ENCODE results near the gene FRMD1.

The FRMD1 gene

GRCh38 chr6:168067081-168067759 is 11.8 kb downstream of the FRMD1 start:
- H3K79me2 ChIP-seq (ENCODE audit: control insufficient read depth, insufficient read depth, low read length) = no peaks in the 10 kb centered on the region
- H3K27me3 ChIP-seq (ENCODE audit: insufficient read depth, low read length, poor library complexity) = no peaks in the 10 kb centered on the region
- H4K8ac ChIP-seq (ENCODE audit: low read depth, low read length) = no peak overlapping the region
- no peaks in the 10 kb centered on the region for H3K4me1 ChIP-seq (ENCODE audit: control insufficient read depth, low read depth, low read length)
- no peak overlapping the region for H3K27ac ChIP-seq (ENCODE audit: low read depth, low read length)
- no peak overlapping the region for H2BK15ac ChIP-seq (replicated peaks; ENCODE audit: low read depth)
- no peak overlapping the region for H2AK5ac ChIP-seq (ENCODE audit: low read length)
- no peak overlapping the region for H3K56ac ChIP-seq (ENCODE audit: low read length)
- no peak overlapping the region for H3K4me2 ChIP-seq (ENCODE audit: low read length)
- WGBS (ENCODE audit: extremely low coverage, insufficient coverage, low lambda C conversion rate) = no CpG with 5 or more reads among the region's 24 CpGs
- no peaks in the 10 kb centered on the region for H3K36me3 ChIP-seq (ENCODE audit: control insufficient read depth, insufficient read depth, low read length)
- H2BK5ac ChIP-seq (ENCODE audit: low read length) = no peak overlapping the region
- no peak overlapping the region for H2BK120ac ChIP-seq (ENCODE audit: low read depth, low read length)
- no peaks in the 10 kb centered on the region for H3K79me1 ChIP-seq (ENCODE audit: low read length)
- H4K5ac ChIP-seq (ENCODE audit: low read length) = no peak overlapping the region
- no peak overlapping the region for H3K23ac ChIP-seq (ENCODE audit: low read length)
- H3K18ac ChIP-seq (ENCODE audit: low read length) = no peak overlapping the region
- no peak for DNase-seq
- no peak overlapping the region for H3K9ac ChIP-seq (ENCODE audit: low read length)
- no peak overlapping the region for H3K4me3 ChIP-seq (ENCODE audit: low read length)
- H3K4ac ChIP-seq (ENCODE audit: low read depth, low read length) = no peak overlapping the region

GRCh38 chr6:168064226-168064807 is 14.7 kb downstream of the FRMD1 start:
- Histone ChIP-seq H3K27me3 (ENCODE audit: insufficient read depth, low read length, poor library complexity) (no peaks in the 10 kb centered on the region), H3K79me2 (ENCODE audit: control insufficient read depth, insufficient read depth, low read length) (no peaks in the 10 kb centered on the region), H3K27ac (ENCODE audit: low read depth, low read length) (no peak overlapping the region), H3K79me1 (ENCODE audit: low read length) (no peaks in the 10 kb centered on the region), H3K23ac (ENCODE audit: low read length) (no peak overlapping the region), H3K56ac (ENCODE audit: low read length) (no peak overlapping the region), H3K4me3 (ENCODE audit: low read length) (no peak overlapping the region), H3K36me3 (ENCODE audit: control insufficient read depth, insufficient read depth, low read length) (no peaks in the 10 kb centered on the region), H2AK5ac (ENCODE audit: low read length) (no peak overlapping the region), H3K4me2 (ENCODE audit: low read length) (no peak overlapping the region), H3K18ac (ENCODE audit: low read length) (no peak overlapping the region), H3K4ac (ENCODE audit: low read depth, low read length) (no peak overlapping the region), H4K8ac (ENCODE audit: low read depth, low read length) (no peak overlapping the region), H2BK15ac (replicated peaks; ENCODE audit: low read depth) (no peak overlapping the region), H2BK120ac (ENCODE audit: low read depth, low read length) (no peak overlapping the region), H3K4me1 (ENCODE audit: control insufficient read depth, low read depth, low read length) (no peaks in the 10 kb centered on the region), H3K9ac (ENCODE audit: low read length) (no peak overlapping the region), H2BK5ac (ENCODE audit: low read length) (no peak overlapping the region), H4K5ac (ENCODE audit: low read length) (no peak overlapping the region)
- DNase-seq = no peak
- no CpG with 5 or more reads among the region's 11 CpGs for WGBS (ENCODE audit: extremely low coverage, insufficient coverage, low lambda C conversion rate)

GRCh38 chr6:168063431-168063830 is 15.6 kb downstream of the FRMD1 start:
- no peak overlapping the region for H3K9ac ChIP-seq (ENCODE audit: low read length)
- H3K4me2 ChIP-seq (ENCODE audit: low read length) = no peak overlapping the region
- no peak overlapping the region for H3K27ac ChIP-seq (ENCODE audit: low read depth, low read length)
- H2AK5ac ChIP-seq (ENCODE audit: low read length) = no peak overlapping the region
- H4K5ac ChIP-seq (ENCODE audit: low read length) = no peak overlapping the region
- no peak overlapping the region for H3K23ac ChIP-seq (ENCODE audit: low read length)
- no peaks in the 10 kb centered on the region for H3K27me3 ChIP-seq (ENCODE audit: insufficient read depth, low read length, poor library complexity)
- no peaks in the 10 kb centered on the region for H3K79me1 ChIP-seq (ENCODE audit: low read length)
- H3K79me2 ChIP-seq (ENCODE audit: control insufficient read depth, insufficient read depth, low read length) = no peaks in the 10 kb centered on the region
- DNase-seq = no peak
- no peak overlapping the region for H3K4ac ChIP-seq (ENCODE audit: low read depth, low read length)
- H3K4me1 ChIP-seq (ENCODE audit: control insufficient read depth, low read depth, low read length) = no peaks in the 10 kb centered on the region
- H2BK5ac ChIP-seq (ENCODE audit: low read length) = no peak overlapping the region
- WGBS (ENCODE audit: extremely low coverage, insufficient coverage, low lambda C conversion rate) = no CpG with 5 or more reads among the region's 13 CpGs
- H3K4me3 ChIP-seq (ENCODE audit: low read length) = no peak overlapping the region
- H3K36me3 ChIP-seq (ENCODE audit: control insufficient read depth, insufficient read depth, low read length) = no peaks in the 10 kb centered on the region
- H3K56ac ChIP-seq (ENCODE audit: low read length) = no peak overlapping the region
- H2BK120ac ChIP-seq (ENCODE audit: low read depth, low read length) = no peak overlapping the region
- no peak overlapping the region for H3K18ac ChIP-seq (ENCODE audit: low read length)
- no peak overlapping the region for H2BK15ac ChIP-seq (replicated peaks; ENCODE audit: low read depth)
- H4K8ac ChIP-seq (ENCODE audit: low read depth, low read length) = no peak overlapping the region

- Histone ChIP-seq H3K18ac (ENCODE audit: low read length) (no peak overlapping the region), H3K4me1 (ENCODE audit: control insufficient read depth, low read depth, low read length) (no peaks in the 10 kb centered on the region)
Measured at GRCh38 chr6:168062346-168063289, 16.4 kb downstream of the FRMD1 start.

GRCh38 chr6:168061269-168062210 is 17.5 kb downstream of the FRMD1 start:
- no peaks in the 10 kb centered on the region for H3K27me3 ChIP-seq (ENCODE audit: insufficient read depth, low read length, poor library complexity)
- H3K18ac ChIP-seq (ENCODE audit: low read length) = no peak overlapping the region
- no peak overlapping the region for H3K4me3 ChIP-seq (ENCODE audit: low read length)
- no peaks in the 10 kb centered on the region for H3K79me2 ChIP-seq (ENCODE audit: control insufficient read depth, insufficient read depth, low read length)
- DNase-seq = no peak
- no peaks in the 10 kb centered on the region for H3K4me1 ChIP-seq (ENCODE audit: control insufficient read depth, low read depth, low read length)
- H2BK15ac ChIP-seq (replicated peaks; ENCODE audit: low read depth) = no peak overlapping the region
- no peak overlapping the region for H4K8ac ChIP-seq (ENCODE audit: low read depth, low read length)
- no peak overlapping the region for H3K4me2 ChIP-seq (ENCODE audit: low read length)
- no peak overlapping the region for H3K56ac ChIP-seq (ENCODE audit: low read length)
- H2BK5ac ChIP-seq (ENCODE audit: low read length) = no peak overlapping the region
- no peak overlapping the region for H3K27ac ChIP-seq (ENCODE audit: low read depth, low read length)
- no peaks in the 10 kb centered on the region for H3K36me3 ChIP-seq (ENCODE audit: control insufficient read depth, insufficient read depth, low read length)
- no peak overlapping the region for H2AK5ac ChIP-seq (ENCODE audit: low read length)
- WGBS (ENCODE audit: extremely low coverage, insufficient coverage, low lambda C conversion rate) = no CpG with 5 or more reads among the region's 29 CpGs
- no peak overlapping the region for H3K9ac ChIP-seq (ENCODE audit: low read length)
- H3K23ac ChIP-seq (ENCODE audit: low read length) = peak overlapping the region; percentile 66
- H2BK120ac ChIP-seq (ENCODE audit: low read depth, low read length) = no peak overlapping the region
- H3K4ac ChIP-seq (ENCODE audit: low read depth, low read length) = no peak overlapping the region
- H4K5ac ChIP-seq (ENCODE audit: low read length) = no peak overlapping the region
- no peaks in the 10 kb centered on the region for H3K79me1 ChIP-seq (ENCODE audit: low read length)

More at GRCh38 chr6:168062346-168063289, 16.4 kb downstream of the FRMD1 start:
- no peak overlapping the region for H3K4me3 ChIP-seq (ENCODE audit: low read length)
- no peak overlapping the region for H2AK5ac ChIP-seq (ENCODE audit: low read length)
- no peak overlapping the region for H2BK5ac ChIP-seq (ENCODE audit: low read length)
- H4K5ac ChIP-seq (ENCODE audit: low read length) = no peak overlapping the region
- H3K79me2 ChIP-seq (ENCODE audit: control insufficient read depth, insufficient read depth, low read length) = no peaks in the 10 kb centered on the region
- H2BK15ac ChIP-seq (replicated peaks; ENCODE audit: low read depth) = no peak overlapping the region
- no peak overlapping the region for H3K23ac ChIP-seq (ENCODE audit: low read length)
- H3K4ac ChIP-seq (ENCODE audit: low read depth, low read length) = no peak overlapping the region
- H4K8ac ChIP-seq (ENCODE audit: low read depth, low read length) = no peak overlapping the region
- H3K27ac ChIP-seq (ENCODE audit: low read depth, low read length) = no peak overlapping the region
- no peaks in the 10 kb centered on the region for H3K79me1 ChIP-seq (ENCODE audit: low read length)
- H3K56ac ChIP-seq (ENCODE audit: low read length) = no peak overlapping the region
- no peak for DNase-seq
- no peaks in the 10 kb centered on the region for H3K36me3 ChIP-seq (ENCODE audit: control insufficient read depth, insufficient read depth, low read length)
- no peak overlapping the region for H3K9ac ChIP-seq (ENCODE audit: low read length)
- WGBS (ENCODE audit: extremely low coverage, insufficient coverage, low lambda C conversion rate) = no CpG with 5 or more reads among the region's 31 CpGs
- H3K4me2 ChIP-seq (ENCODE audit: low read length) = no peak overlapping the region
- H2BK120ac ChIP-seq (ENCODE audit: low read depth, low read length) = no peak overlapping the region
- H3K27me3 ChIP-seq (ENCODE audit: insufficient read depth, low read length, poor library complexity) = no peaks in the 10 kb centered on the region
